HG02852 (cell line): ENCODE results near the gene PSD2.

Experiments used
- ATAC-seq: cut with Tn5 transposase; IDR thresholded peaks from one replicate; pipeline ENCODE4 v1.9.1; 2021; ENCODE audit warnings: mild to moderate bottlenecking, moderate library complexity; ENCODE audit not compliant: unreplicated experiment

The PSD2 gene

GRCh38 chr5:139854029-139854605 is 58.5 kb downstream of the PSD2 start:
- no peak for ATAC-seq

GRCh38 chr5:139854953-139855352 is 59.3 kb downstream of the PSD2 start:
- ATAC-seq: no peak

GRCh38 chr5:139855451-139855850 is 59.8 kb downstream of the PSD2 start:
- ATAC-seq: no peak

- no peak for ATAC-seq
Observed at GRCh38 chr5:139855946-139856540, 60.4 kb downstream of the PSD2 start.

GRCh38 chr5:139856714-139857113 is 61.1 kb downstream of the PSD2 start:
- no peak for ATAC-seq

GRCh38 chr5:139859013-139859412 is 63.4 kb downstream of the PSD2 start:
- no peak for ATAC-seq

GRCh38 chr5:139861021-139861888 is 65.6 kb downstream of the PSD2 start:
- ATAC-seq: no peak

GRCh38 chr5:139861889-139862207 is 66.2 kb downstream of the PSD2 start:
- no peak for ATAC-seq

GRCh38 chr5:139862313-139862712 is 66.7 kb downstream of the PSD2 start:
- ATAC-seq: no peak

GRCh38 chr5:139862803-139863202 is 67.2 kb downstream of the PSD2 start:
- ATAC-seq: no peak

- no peak for ATAC-seq
Observed at GRCh38 chr5:139863361-139863760, 67.8 kb downstream of the PSD2 start.

GRCh38 chr5:139863855-139864558 is 68.4 kb downstream of the PSD2 start:
- no peak for ATAC-seq

GRCh38 chr5:139864716-139865483 is 69.3 kb downstream of the PSD2 start:
- ATAC-seq: no peak

GRCh38 chr5:139867109-139867508 is 71.5 kb downstream of the PSD2 start:
- ATAC-seq: no peak

GRCh38 chr5:139867581-139867980 is 72.0 kb downstream of the PSD2 start:
- ATAC-seq: no peak

- ATAC-seq: no peak
Observed at GRCh38 chr5:139869042-139869790, 73.6 kb downstream of the PSD2 start.

- ATAC-seq: no peak
Observed at GRCh38 chr5:139870677-139871076, 75.1 kb downstream of the PSD2 start.

GRCh38 chr5:139871614-139872013 is 76.0 kb downstream of the PSD2 start:
- no peak for ATAC-seq

- ATAC-seq: no peak
Observed at GRCh38 chr5:139872052-139872766, 76.6 kb downstream of the PSD2 start.
